IPS-18c (cell line): ENCODE data around the gene KLHL13.

ENCODE experiments used
- H3K4me3 ChIP-seq: 2 replicates; pipeline ENCODE4 v1.7.0; 2013; ENCODE audit warnings: low read depth, mild to moderate bottlenecking, low read length, moderate library complexity; ENCODE audit not compliant: insufficient read depth
- H3K9me3 ChIP-seq: one replicate; pipeline ENCODE4 v1.6.1; 2013; ENCODE audit warnings: mild to moderate bottlenecking, low read length, moderate library complexity; ENCODE audit not compliant: control insufficient read depth, insufficient read depth

The KLHL13 gene

GRCh38 chrX:118114971-118115370 lies 1.6 kb downstream of the KLHL13 start:
- peaks cover 3% of the 10 kb centered on the region for H3K9me3 ChIP-seq
- H3K4me3 ChIP-seq = no peak overlapping the region; the same call in 1 of the 2 replicates

GRCh38 chrX:118109065-118109464 lies 7.5 kb downstream of the KLHL13 start:
- H3K9me3 ChIP-seq = peaks cover 5% of the 10 kb centered on the region
- H3K4me3 ChIP-seq = no peak overlapping the region

GRCh38 chrX:118108304-118108703 lies 8.3 kb downstream of the KLHL13 start:
- peaks cover 5% of the 10 kb centered on the region for H3K9me3 ChIP-seq

GRCh38 chrX:118100091-118100490 lies 16.5 kb downstream of the KLHL13 start:
- Histone ChIP-seq H3K9me3 (peaks cover 2% of the 10 kb centered on the region), H3K4me3 (no peak overlapping the region)

More at GRCh38 chrX:118108304-118108703, 8.3 kb downstream of the KLHL13 start:
- no peak overlapping the region for H3K4me3 ChIP-seq

- peaks cover 6% of the 10 kb centered on the region for H3K9me3 ChIP-seq
- no peak overlapping the region for H3K4me3 ChIP-seq
These were observed 28.5 kb downstream of the KLHL13 start for GRCh38 chrX:118088084-118088483.

GRCh38 chrX:118074196-118074595 lies 42.4 kb downstream of the KLHL13 start:
- Histone ChIP-seq H3K9me3 (peaks cover 2% of the 10 kb centered on the region), H3K4me3 (no peak overlapping the region)

GRCh38 chrX:118066867-118067515 lies 49.6 kb downstream of the KLHL13 start:
- no peak overlapping the region for H3K4me3 ChIP-seq
- no peaks in the 10 kb centered on the region for H3K9me3 ChIP-seq

GRCh38 chrX:118062817-118063615 lies 53.6 kb downstream of the KLHL13 start:
- Histone ChIP-seq H3K4me3 (no peak overlapping the region), H3K9me3 (no peaks in the 10 kb centered on the region)

GRCh38 chrX:118062048-118062789 lies 54.4 kb downstream of the KLHL13 start:
- no peaks in the 10 kb centered on the region for H3K9me3 ChIP-seq
- no peak overlapping the region for H3K4me3 ChIP-seq

GRCh38 chrX:118058924-118059323 lies 57.7 kb downstream of the KLHL13 start:
- H3K9me3 ChIP-seq = no peaks in the 10 kb centered on the region
- no peak overlapping the region for H3K4me3 ChIP-seq

GRCh38 chrX:118056870-118057269 lies 59.7 kb downstream of the KLHL13 start:
- no peaks in the 10 kb centered on the region for H3K9me3 ChIP-seq

GRCh38 chrX:118049713-118050112 lies 66.9 kb downstream of the KLHL13 start:
- Histone ChIP-seq H3K9me3 (peaks cover under 1% of the 10 kb centered on the region), H3K4me3 (no peak overlapping the region)

More at GRCh38 chrX:118056870-118057269, 59.7 kb downstream of the KLHL13 start:
- H3K4me3 ChIP-seq = no peak overlapping the region

- Histone ChIP-seq H3K4me3 (no peak overlapping the region), H3K9me3 (peaks cover 2% of the 10 kb centered on the region)
These were observed 69.0 kb downstream of the KLHL13 start for GRCh38 chrX:118047446-118048186.

GRCh38 chrX:118039591-118039990 lies 77.0 kb downstream of the KLHL13 start:
- Histone ChIP-seq H3K9me3 (peaks cover under 1% of the 10 kb centered on the region), H3K4me3 (no peak overlapping the region)

GRCh38 chrX:118038614-118039365 lies 77.8 kb downstream of the KLHL13 start:
- H3K9me3 ChIP-seq = no peaks in the 10 kb centered on the region

GRCh38 chrX:118026631-118027030 lies 90.0 kb downstream of the KLHL13 start:
- Histone ChIP-seq H3K4me3 (no peak overlapping the region), H3K9me3 (peaks cover 5% of the 10 kb centered on the region)

More at GRCh38 chrX:118038614-118039365, 77.8 kb downstream of the KLHL13 start:
- H3K4me3 ChIP-seq = no peak overlapping the region
